Measurements from ENCODE around the gene PACSIN1. TPM values are rescaled to one million over a fixed set of nuclear protein-coding genes. Genes with fewer than 3 reads are reported as not detected.

PACSIN1 gene
- total RNA-seq, 2 experiments from 2014 or later, result 0.07 to 0.15 TPM

GRCh38 chr6:34572585-34572984, 106.7 kb downstream of the PACSIN1 start:
- intact Hi-C loops (cut with micrococcal nuclease), result no loop called here
- Mint-ChIP-seq H3K27me3 (ENCODE audit: low read depth) (no peaks in the 10 kb centered on the region), H3K4me1 (ENCODE audit: low read depth) (no peaks in the 10 kb centered on the region), H3K27ac (no peak overlapping the region), H3K4me3 (no peak overlapping the region), H3K9me3 (no peaks in the 10 kb centered on the region), H3K36me3 (ENCODE audit: low read depth) (no peaks in the 10 kb centered on the region)
- CTCF ChIA-PET, result no interaction called here
- DNase-seq, result no peak

- no peaks in the 10 kb centered on the region for H3K27me3 Mint-ChIP-seq (ENCODE audit: low read depth)
- H3K4me3 Mint-ChIP-seq, result no peak overlapping the region
- H3K4me1 Mint-ChIP-seq (ENCODE audit: low read depth), result no peaks in the 10 kb centered on the region
- H3K36me3 Mint-ChIP-seq (ENCODE audit: low read depth), result no peaks in the 10 kb centered on the region
- CTCF ChIA-PET, result no interaction called here
- H3K27ac Mint-ChIP-seq, result no peak overlapping the region
- H3K9me3 Mint-ChIP-seq, result no peaks in the 10 kb centered on the region
- DNase-seq, result no peak
- intact Hi-C loops (cut with micrococcal nuclease), result no loop called here
Measured at GRCh38 chr6:34573567-34574183, 107.8 kb downstream of the PACSIN1 start.

- no peak overlapping the region for H3K27ac Mint-ChIP-seq
- no peaks in the 10 kb centered on the region for H3K27me3 Mint-ChIP-seq (ENCODE audit: low read depth)
- CTCF ChIA-PET, result no interaction called here
- H3K9me3 Mint-ChIP-seq, result no peaks in the 10 kb centered on the region
- H3K36me3 Mint-ChIP-seq (ENCODE audit: low read depth), result no peaks in the 10 kb centered on the region
- no peak for DNase-seq
- no peak overlapping the region for H3K4me3 Mint-ChIP-seq
- no peaks in the 10 kb centered on the region for H3K4me1 Mint-ChIP-seq (ENCODE audit: low read depth)
- intact Hi-C loops (cut with micrococcal nuclease), result no loop called here
Measured at GRCh38 chr6:34574647-34575293, 108.9 kb downstream of the PACSIN1 start.

- Mint-ChIP-seq H3K27ac (no peak overlapping the region), H3K4me1 (ENCODE audit: low read depth) (no peaks in the 10 kb centered on the region), H3K4me3 (no peak overlapping the region), H3K36me3 (ENCODE audit: low read depth) (no peaks in the 10 kb centered on the region), H3K27me3 (ENCODE audit: low read depth) (no peaks in the 10 kb centered on the region), H3K9me3 (no peaks in the 10 kb centered on the region)
- intact Hi-C loops (cut with micrococcal nuclease), result no loop called here
- DNase-seq, result no peak
- CTCF ChIA-PET, result no interaction called here
Measured at GRCh38 chr6:34575326-34575725, 109.5 kb downstream of the PACSIN1 start.

DNA sequence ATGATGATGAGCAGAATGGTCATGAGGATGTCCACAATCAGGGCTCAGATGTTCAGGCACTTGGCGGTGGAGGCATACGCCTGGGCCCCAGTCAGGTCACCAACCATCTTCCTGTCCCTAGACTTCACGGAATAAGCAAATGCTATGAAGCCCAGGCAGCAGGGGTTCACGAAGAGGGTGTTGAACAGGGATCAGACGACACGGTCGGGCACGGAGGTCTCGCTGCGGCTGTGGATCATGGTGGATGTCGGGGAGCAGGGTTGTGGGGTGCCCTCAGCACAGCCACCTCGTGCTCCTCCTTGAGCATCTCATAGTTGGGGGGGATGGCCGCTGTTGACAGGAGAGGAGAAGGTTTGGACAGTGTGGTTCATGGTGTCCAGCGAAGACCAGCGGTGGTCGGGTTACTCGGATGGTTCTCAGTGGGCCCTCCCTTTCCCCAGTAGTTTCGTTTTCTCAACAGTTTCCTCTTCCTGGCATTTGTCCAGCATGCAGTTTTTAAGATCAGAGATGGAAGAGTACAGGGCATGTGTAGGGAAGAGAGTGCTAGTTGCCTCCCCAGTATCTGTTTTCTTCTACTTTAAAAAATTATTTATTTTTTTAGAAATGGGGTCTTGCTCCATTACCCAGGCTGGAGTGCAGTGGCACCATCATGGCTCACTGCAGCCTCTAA, 110.5 kb downstream of the PACSIN1 start:
- Mint-ChIP-seq H3K4me1 (ENCODE audit: low read depth) (no peaks in the 10 kb centered on the region), H3K27ac (no peak overlapping the region), H3K27me3 (ENCODE audit: low read depth) (no peaks in the 10 kb centered on the region), H3K4me3 (no peak overlapping the region), H3K36me3 (ENCODE audit: low read depth) (no peaks in the 10 kb centered on the region), H3K9me3 (no peaks in the 10 kb centered on the region)
- no peak for DNase-seq
- intact Hi-C loops (cut with micrococcal nuclease), result no loop called here
- CTCF ChIA-PET, result no interaction called here

GRCh38 chr6:34578445-34579262, 112.8 kb downstream of the PACSIN1 start:
- H3K4me1 Mint-ChIP-seq (ENCODE audit: low read depth), result no peaks in the 10 kb centered on the region
- H3K36me3 Mint-ChIP-seq (ENCODE audit: low read depth), result no peaks in the 10 kb centered on the region
- no peak overlapping the region for H3K4me3 Mint-ChIP-seq
- H3K27ac Mint-ChIP-seq, result no peak overlapping the region
- CTCF ChIA-PET, result interaction anchor here (0.5 kb wide), 1 partner anchor 296 kb away, joined by 5 read pairs; no protein-coding TSS in a partner anchor
- no peaks in the 10 kb centered on the region for H3K27me3 Mint-ChIP-seq (ENCODE audit: low read depth)
- H3K9me3 Mint-ChIP-seq, result no peaks in the 10 kb centered on the region
- intact Hi-C loops (cut with micrococcal nuclease), result no loop called here
- no peak for DNase-seq

DNA sequence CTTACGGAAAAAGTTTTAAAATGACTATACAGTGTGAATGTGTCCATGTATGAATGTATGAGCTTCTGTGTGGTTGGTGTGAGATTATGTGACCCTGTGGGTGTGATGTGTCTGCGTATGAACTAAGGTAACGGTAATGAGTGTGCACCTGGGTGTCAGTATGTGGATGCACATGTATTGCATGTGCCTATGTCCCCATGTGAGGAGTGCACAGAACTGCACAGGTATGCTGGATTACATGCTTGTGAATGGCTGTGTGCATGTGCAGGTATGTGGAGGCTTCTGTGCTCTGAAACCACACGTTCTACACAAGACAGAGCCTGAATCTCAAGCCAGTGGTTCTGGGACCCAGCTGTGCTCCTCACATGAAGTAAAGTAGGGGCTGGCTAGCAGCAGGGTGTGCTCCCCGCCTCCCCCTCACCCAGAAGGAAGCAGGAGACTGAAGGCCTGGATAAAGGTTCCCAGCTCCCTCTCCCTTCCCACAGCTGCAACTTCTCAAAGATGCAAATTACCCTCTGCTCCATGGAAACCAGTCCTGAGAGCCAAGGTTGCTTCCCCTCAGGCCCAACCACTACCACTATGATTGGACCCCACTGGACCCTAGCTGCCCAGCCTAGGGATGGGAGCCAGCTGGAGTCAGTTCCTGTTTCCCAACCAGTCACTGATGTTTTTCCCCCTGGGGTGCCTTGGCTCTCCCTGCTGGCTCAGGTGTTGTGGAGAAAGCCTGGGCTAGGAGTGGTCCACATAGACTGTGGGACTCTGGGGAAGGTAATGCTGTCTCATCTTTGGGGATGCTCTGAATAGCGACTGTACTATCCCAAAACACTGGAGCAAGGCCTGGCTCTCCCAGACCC, 115.1 kb downstream of the PACSIN1 start:
- H3K9me3 Mint-ChIP-seq, result no peaks in the 10 kb centered on the region
- no peak for DNase-seq
- H3K27ac Mint-ChIP-seq, result no peak overlapping the region
- H3K4me1 Mint-ChIP-seq (ENCODE audit: low read depth), result peaks cover 6% of the 10 kb centered on the region
- H3K27me3 Mint-ChIP-seq (ENCODE audit: low read depth), result no peaks in the 10 kb centered on the region
- CTCF ChIA-PET, result interaction anchor here (1.0 to 1.8 kb wide), 3 partner anchors 116 to 331 kb away, joined by 3 to 5 read pairs (median 5); partner anchors contain the start of gene SMIM29
- H3K36me3 Mint-ChIP-seq (ENCODE audit: low read depth), result no peaks in the 10 kb centered on the region
- intact Hi-C loops (cut with micrococcal nuclease), result no loop called here
- H3K4me3 Mint-ChIP-seq, result no peak overlapping the region

GRCh38 chr6:34581561-34581920, 115.7 kb downstream of the PACSIN1 start:
- Mint-ChIP-seq H3K9me3 (no peaks in the 10 kb centered on the region), H3K4me1 (ENCODE audit: low read depth) (peaks cover 6% of the 10 kb centered on the region), H3K36me3 (ENCODE audit: low read depth) (no peaks in the 10 kb centered on the region), H3K27me3 (ENCODE audit: low read depth) (no peaks in the 10 kb centered on the region), H3K27ac (no peak overlapping the region), H3K4me3 (no peak overlapping the region)
- DNase-seq, result no peak
- CTCF ChIA-PET, result no interaction called here
- intact Hi-C loops (cut with micrococcal nuclease), result no loop called here

DNA sequence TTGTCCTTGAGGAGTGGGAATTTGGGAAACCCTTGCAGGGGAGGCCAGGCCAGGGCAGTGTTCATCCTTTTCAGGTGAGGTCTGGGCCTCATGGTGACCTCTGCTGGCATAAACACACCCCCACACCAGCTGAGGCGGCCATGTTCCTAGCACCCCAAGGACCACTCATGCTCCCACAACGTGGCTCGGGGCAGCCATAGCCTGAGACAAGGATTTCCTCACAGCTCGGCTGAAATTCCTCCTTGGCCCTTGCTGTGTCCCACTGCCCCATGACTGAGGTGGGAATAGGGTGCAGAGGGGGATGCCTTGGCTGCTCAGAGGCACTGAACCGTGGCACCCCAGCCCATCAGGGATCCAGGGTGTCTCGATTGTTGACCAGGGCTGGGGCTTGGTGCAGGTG, 117.6 kb downstream of the PACSIN1 start:
- peaks cover 6% of the 10 kb centered on the region for H3K4me1 Mint-ChIP-seq (ENCODE audit: low read depth)
- peak; percentile 24 for DNase-seq
- intact Hi-C loops (cut with micrococcal nuclease), result loop anchor here (1.0 kb wide), 2 partner anchors 123 to 334 kb away; partner anchors contain the start of gene SMIM29
- no peak overlapping the region for H3K4me3 Mint-ChIP-seq
- CTCF ChIA-PET, result no interaction called here
- no peak overlapping the region for H3K27ac Mint-ChIP-seq
- H3K9me3 Mint-ChIP-seq, result no peaks in the 10 kb centered on the region
- no peaks in the 10 kb centered on the region for H3K36me3 Mint-ChIP-seq (ENCODE audit: low read depth)
- H3K27me3 Mint-ChIP-seq (ENCODE audit: low read depth), result no peaks in the 10 kb centered on the region

GRCh38 chr6:34583861-34584604, 118.2 kb downstream of the PACSIN1 start:
- DNase-seq, result no peak
- intact Hi-C loops (cut with micrococcal nuclease), result loop anchor here (1.0 kb wide), 2 partner anchors 124 to 335 kb away; partner anchors contain the start of gene SMIM29
- Mint-ChIP-seq H3K27me3 (ENCODE audit: low read depth) (no peaks in the 10 kb centered on the region), H3K9me3 (no peaks in the 10 kb centered on the region), H3K27ac (peak overlapping the region; percentile 2), H3K4me3 (no peak overlapping the region), H3K36me3 (ENCODE audit: low read depth) (no peaks in the 10 kb centered on the region), H3K4me1 (ENCODE audit: low read depth) (peaks cover 6% of the 10 kb centered on the region)
- CTCF ChIA-PET, result no interaction called here

DNA sequence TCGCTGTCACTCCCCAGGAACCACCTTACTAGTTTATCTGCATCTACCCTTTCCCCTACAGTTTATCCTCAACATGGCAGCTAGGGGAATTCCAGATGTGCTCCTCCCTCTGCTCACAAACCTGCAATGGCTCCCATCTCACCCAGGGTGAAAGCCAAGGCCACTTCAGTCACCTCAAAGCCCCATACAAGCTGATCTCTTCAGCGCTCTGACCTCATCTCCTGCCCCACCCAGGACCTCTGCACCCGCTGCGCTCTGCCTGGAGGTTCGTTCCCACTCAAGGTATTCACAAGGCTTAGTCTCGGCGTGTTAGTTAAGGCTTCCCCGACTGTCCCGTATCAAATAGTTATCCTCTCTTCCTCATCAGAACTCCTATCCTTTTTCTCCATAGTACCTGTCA, 118.8 kb downstream of the PACSIN1 start:
- peaks cover 2% of the 10 kb centered on the region for H3K36me3 Mint-ChIP-seq (ENCODE audit: low read depth)
- H3K27me3 Mint-ChIP-seq (ENCODE audit: low read depth), result no peaks in the 10 kb centered on the region
- CTCF ChIA-PET, result no interaction called here
- peak overlapping the region; percentile 2 for H3K27ac Mint-ChIP-seq
- intact Hi-C loops (cut with micrococcal nuclease), result no loop called here
- no peak overlapping the region for H3K4me3 Mint-ChIP-seq
- H3K9me3 Mint-ChIP-seq, result no peaks in the 10 kb centered on the region
- peaks cover 6% of the 10 kb centered on the region for H3K4me1 Mint-ChIP-seq (ENCODE audit: low read depth)
- no peak for DNase-seq

Data from activated naive CD4-positive, alpha-beta T cell treated with anti-CD3 and anti-CD28 coated beads for 36 hours (primary cell).